GM21526 (cell line): ENCODE measurements around the gene KPNA3.

Experiments
- ATAC-seq: cut with Tn5 transposase; IDR thresholded peaks from one replicate; pipeline ENCODE4 v1.9.1; 2021; ENCODE audit warnings: moderate library complexity; ENCODE audit not compliant: unreplicated experiment, low FRiP score

The KPNA3 gene

DNA sequence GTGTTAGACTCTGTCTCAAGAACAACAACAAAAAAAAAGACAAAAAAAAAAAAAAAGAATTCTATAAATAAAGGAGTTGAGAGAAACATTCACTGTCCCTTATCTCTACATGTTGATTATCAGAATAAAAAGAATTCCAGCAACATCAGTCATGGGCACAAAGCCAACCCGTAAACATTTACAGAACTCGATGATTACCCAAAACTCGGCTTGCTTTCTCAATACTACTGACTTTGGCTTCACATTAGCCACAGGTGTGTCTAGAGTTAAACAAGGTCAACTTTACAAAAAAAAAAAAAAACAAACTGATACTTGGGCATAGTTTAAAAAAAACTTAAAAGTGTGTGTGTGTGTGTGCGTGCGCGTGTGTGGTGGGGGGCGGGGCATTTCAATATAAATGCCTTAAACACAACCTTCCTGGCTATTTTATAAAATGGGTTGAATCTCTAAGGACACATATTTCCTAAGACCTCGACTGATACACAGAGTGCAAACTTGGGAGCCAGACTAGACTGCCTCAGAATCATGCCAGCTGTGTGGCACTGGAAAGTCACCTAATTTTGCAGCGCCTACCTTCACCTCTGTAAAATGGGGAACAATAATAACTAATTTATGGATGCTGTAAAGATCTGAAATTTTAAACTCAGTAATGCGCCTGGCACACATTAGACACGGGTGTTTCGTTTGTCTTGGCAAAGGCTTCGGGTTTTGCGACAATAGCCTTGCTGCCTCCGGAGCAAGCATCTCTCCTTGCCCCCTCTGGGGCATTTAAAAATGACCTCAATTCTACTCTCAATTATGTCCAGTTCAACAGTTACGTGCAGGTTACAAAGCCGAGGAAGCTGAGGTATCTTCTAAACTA, 102.1 kb downstream of the KPNA3 start:
- peak; percentile 17 for ATAC-seq

DNA sequence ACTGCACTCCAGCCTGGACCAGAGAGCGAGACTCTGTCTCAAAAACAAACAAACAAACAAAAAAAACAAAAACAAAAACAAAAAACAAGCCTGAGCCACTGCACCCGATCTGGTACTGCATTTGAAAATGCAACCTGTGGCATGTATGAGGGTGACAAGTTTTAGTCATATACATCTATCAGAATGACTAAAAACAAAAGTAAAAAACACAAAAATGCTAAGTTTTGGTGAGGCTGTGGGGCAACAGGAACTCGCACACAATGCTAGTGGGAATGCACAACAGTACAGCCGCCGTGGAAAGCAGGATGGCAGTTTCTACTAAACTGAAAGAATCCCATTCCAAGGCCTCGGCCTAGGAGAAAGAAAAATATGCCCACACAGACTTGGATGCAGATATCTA, 109.0 kb downstream of the KPNA3 start:
- no peak for ATAC-seq

DNA sequence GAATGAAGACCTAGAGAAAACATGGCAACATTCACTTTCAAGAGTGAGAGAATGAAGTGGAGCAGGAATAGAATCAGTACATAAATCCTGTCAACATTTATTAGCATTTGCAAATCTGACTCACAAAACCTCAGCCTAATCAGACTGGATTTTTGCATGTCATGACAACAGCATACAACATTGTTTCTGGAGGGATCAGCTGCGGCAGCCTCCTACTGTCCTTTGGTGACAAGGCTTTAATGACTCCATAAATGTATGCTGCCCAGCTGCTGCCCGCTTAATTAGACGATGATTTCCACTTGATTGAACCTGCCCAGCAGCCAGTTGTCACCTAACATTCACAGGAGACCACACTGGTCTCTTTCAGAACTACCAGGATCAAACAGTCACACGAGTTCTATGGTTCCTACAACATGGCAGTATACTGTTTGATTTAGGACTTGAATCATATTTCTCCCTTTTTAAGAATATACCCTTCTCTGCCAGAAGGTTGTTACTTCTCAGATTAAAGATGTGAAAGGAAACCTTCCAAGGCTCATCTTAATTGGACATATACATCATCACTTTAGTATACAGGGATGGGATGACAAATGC, 110.5 kb downstream of the KPNA3 start:
- no peak for ATAC-seq

DNA sequence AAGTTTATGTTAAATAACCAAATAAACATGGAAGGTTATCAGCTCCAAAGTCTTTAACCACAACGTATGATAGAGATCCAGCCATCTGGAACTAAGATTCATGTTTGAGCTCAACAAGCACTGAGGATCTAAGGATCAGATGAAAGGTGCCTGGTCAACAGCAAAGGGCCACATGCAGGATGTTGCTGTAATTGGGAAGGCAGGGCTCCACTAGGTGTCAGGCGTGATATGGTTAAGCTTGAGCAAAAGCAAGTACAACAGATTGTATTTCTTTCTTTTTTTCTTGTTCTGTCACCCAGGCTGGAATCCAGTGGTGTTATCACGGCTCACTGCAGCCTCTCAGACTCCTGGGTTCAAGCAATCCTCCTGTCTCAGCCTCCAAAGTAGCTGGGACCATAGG, 113.2 kb downstream of the KPNA3 start:
- no peak for ATAC-seq

GRCh38 chr13:49678191-49678914, 114.1 kb downstream of the KPNA3 start:
- ATAC-seq: no peak

DNA sequence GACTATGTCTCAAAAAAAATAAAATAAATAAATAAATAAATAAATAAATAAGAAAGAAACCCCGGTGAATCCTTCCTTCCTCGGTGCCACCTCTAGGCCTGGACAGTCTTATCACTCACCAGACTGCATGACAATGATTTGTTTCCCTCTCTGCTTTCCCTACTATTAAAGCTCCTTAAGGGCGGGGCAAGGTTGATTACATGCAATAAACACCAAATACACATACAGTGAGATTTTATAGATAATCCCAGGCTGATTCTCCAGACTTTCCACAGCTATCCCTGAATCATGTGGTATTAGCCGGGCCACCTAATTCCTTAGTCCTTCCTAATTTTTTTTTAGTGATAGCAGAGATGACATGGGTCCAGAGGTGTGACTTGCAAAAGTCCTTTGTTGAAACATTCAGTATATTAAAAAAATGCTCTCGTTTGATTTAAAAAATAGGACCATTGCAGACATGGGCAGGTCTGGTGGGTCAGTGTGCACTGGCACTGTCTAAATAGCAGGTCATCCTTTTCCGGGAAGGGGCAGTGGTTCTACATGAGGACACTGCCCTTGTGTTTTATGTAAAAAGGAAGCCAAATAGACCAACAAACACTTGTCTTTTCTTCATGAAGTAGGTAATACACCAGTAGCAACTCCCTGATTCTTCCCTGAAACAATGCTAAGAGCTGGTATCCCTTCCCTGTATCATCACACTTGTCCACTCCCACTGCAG, 115.7 kb downstream of the KPNA3 start:
- ATAC-seq: no peak

- ATAC-seq: no peak
Observed at GRCh38 chr13:49670828-49671227, 121.7 kb downstream of the KPNA3 start.

DNA sequence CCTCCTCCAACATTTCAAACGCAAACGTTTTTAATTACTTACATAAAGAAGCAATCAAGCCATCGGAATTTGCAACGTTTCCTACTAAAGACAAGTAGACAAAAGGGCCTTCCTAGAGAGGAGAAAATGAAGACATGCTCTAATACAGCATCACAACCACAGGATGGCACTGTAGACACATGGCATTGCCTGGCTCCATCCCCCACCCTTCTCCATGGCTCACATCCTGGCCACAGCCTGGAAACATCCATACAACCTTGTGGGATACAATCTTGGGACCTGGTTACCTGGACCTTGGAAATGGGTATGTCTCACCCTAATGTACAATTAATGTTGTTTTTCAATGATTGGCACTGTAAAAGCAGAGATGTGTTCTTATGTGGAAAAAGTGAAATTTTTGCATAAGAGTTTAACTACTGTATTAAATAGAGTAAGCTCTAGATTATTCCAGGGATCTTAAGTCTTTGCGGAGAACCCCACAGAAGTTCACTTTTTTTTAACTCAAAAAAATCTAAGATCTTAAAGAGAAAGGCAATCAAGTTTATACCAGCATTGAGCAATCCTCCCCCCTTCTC, 122.7 kb downstream of the KPNA3 start:
- ATAC-seq: no peak

GRCh38 chr13:49667773-49668172, 124.7 kb downstream of the KPNA3 start:
- no peak for ATAC-seq

DNA sequence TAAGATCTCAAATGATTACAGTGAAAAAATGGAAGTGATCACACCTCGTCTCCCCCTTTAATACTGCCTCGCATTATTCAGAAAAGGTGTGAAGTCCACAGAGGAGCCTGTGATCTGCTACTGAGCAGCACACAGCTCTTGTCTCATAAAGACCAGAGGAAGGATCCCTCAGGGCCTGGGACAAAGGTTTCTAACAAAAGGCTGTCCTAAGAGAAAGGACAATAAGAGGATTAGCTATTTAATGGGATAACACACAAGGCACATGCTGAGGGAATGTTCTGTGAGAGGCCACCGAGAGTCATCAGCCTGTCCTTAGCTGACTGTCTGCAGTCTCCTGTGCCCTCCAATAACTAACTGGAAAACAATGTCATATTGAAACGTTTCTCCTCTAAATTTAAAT, 127.9 kb downstream of the KPNA3 start:
- ATAC-seq: no peak

GRCh38 chr13:49657241-49657641, 135.2 kb downstream of the KPNA3 start:
- ATAC-seq: no peak

- ATAC-seq: no peak
Observed at GRCh38 chr13:49655906-49656305, 136.6 kb downstream of the KPNA3 start.

DNA sequence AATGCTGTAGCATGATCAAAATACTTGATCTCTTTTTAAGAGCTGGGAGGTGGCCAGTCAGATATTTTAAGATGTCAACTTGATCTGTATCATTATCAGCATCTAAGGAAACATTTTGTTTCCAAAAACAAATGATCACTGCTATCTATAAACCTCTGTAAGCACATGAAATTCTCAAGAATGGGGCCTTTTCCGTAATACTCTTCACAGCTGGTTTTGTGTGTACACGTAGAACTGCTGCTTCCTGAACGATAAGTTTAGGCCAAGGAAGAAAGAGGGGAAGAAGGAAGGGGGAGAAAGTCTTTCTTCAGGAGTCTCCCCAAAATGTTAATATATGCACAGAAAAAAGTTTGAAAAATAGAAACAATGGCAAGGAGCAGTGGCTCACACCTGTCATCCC, 138.5 kb downstream of the KPNA3 start:
- ATAC-seq: no peak

DNA sequence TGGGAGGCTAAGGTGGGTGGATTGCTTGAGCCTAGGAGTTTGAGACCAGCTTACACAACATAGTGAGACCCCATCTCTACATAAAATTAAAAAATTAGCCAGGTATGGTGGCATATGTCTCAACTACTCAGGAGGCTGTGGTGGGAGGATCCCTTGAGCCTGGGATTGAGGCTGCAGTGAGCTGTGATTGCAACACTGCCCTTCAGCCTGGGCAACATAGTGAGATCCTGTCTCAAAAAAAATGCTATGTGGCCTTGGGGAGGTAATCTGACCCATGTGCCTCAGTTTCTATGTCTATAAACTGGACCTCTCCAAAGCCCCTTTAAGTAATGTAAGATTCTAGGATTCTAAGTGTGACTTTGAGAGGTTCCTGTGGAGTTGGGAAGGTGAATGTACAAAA, 139.0 kb downstream of the KPNA3 start:
- ATAC-seq: no peak

DNA sequence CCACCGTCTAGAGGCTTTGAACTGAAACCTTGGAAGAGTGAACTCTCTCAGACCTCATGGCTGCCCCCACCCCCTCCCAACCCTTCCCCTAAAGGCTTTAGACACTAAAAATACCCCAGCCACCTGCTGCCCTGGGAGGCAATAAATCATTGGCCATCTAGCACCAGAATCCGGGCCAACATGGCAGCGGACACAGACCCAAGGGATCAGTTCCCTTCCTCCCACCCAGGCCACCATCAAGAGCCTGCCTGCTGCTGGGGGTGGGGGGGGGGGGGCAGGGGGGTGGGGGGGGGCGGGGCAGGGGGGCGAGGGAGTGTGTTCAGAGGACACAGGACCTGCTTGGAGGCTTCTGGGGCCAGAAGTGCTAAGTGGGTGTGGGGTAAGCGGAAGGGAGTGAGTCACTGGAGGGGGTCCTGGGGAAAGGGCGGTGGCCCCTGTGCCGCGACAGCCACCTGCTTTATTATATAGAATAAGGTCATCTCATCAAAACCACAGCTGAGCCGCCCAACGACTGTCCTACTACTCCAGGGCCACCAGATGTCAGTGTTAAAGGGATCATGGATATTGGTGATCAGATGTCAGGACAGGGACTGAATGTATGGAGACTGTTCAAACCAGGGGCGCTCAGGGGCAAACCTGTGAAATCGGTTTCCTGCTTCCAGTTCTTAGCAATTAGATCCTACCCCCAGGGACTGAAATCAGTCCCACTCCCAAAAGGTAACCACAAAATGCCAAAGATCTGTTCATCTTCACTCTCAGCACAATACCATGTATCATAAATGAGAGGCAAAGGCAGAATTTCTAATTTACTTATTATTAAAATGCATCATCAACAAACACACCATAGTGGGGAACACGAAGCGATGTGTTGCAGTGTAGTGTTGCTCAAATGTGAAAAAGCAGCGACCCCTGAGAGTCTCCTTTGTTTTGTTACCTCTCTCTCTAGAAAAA, 139.9 kb downstream of the KPNA3 start:
- ATAC-seq: no peak

DNA sequence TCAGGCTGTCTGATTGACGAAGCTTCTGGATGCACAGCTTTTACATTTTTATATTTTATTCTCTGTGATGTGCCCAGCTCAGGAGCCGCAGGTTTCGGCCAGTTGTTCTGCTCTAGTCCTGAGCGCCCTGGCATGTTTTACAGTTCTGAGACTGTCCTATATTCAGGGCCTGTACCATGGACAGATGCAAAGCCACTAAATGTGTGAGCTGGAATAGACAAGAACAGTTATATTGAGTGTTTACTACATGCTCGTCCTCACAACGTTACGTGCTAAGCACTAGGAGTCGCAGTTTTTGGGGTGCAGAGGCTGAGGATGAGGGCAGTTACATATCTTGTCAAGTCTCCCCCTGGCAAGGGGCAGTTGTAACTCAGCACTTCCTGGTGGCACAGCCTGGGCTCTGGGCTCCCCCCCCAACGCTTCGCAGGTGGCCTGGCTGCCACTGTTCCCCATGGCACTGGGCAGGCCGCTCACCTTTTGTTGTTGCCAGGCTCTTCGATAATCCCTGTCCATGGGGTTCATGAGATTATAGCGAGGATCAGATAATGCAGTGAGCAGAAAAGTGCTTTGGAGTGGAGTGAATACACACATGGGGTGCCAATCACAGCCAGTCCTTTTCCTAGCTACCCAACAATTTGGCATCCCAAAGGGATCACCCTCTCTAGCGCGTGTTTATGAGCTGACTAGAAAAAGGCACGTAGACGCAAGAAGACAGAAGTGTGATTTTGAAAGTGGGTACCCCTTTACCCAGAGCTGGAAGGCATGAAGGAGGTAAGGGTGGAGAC, 140.7 kb downstream of the KPNA3 start:
- ATAC-seq: no peak

- no peak for ATAC-seq
Observed at GRCh38 chr13:49649963-49650312, 142.5 kb downstream of the KPNA3 start.
